Measurements from ENCODE around the gene HSPA14.

GRCh38 chr10:14859775-14860174, 21.7 kb downstream of the HSPA14 start:
- TF ChIP-seq CTCF (IDR thresholded peaks at IDR 0.05; ENCODE audit: insufficient read depth, low read length, poor library complexity, severe bottlenecking) (no peak), EZH2phosphoT487 (conservative IDR thresholded peaks at IDR 0.05; ENCODE audit: low read length) (no peak)

All from SU-DHL-6 (cell line).